Midbrain (tissue), 1 donor: Measurements from ENCODE around the gene IL1R2.
"Not testable (repeated sequence)": the region's sequence is repeated elsewhere in the genome, so short reads cannot be mapped to it uniquely, and the experiment has no call there.

ENCODE experiments used
- DNase-seq: peaks from one replicate; lab custom pipeline; 2025; lab: John Stamatoyannopoulos, UW

Gene IL1R2

DNA sequence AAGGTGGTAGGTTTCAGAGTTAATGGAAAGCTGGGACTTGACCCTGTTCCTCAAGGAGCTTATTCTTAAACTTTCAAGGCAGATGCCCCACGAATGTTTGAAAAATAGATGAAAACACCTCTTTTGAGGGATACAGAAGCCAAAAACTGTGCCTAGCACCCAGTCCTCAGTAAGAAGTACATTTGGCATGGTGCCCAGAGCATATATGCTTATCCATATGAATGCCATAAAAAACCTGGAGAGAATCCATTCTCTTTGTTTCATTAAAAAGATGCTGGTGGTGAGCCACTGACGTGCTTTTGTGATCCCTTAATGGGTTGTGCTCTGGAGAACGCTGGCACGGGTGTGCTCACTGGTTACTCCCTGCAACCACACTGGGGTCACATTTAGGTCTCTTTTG lies 69.0 kb downstream of the IL1R2 start:
- DNase-seq = no peak

DNA sequence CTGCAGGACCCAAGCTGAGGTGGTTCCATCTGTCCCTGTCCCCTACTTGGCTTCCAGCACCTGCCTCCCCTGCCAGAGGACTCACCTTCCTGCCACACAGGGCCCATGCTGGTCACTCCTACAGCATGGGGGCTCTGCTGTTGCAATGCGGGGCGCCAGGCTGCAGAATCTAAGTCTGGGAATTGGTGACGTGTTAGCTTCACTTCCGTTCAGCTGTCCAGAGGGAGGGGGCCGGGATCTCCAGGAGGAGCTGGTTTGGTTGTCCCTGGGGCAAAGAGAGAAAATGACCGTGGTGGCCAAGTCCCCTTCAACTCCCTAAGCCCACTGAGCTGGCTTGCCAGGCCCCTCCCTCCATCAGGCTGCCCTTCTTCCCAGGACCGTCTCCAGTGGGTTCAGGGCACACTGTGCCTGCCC lies 69.5 kb downstream of the IL1R2 start:
- DNase-seq = no peak

DNA sequence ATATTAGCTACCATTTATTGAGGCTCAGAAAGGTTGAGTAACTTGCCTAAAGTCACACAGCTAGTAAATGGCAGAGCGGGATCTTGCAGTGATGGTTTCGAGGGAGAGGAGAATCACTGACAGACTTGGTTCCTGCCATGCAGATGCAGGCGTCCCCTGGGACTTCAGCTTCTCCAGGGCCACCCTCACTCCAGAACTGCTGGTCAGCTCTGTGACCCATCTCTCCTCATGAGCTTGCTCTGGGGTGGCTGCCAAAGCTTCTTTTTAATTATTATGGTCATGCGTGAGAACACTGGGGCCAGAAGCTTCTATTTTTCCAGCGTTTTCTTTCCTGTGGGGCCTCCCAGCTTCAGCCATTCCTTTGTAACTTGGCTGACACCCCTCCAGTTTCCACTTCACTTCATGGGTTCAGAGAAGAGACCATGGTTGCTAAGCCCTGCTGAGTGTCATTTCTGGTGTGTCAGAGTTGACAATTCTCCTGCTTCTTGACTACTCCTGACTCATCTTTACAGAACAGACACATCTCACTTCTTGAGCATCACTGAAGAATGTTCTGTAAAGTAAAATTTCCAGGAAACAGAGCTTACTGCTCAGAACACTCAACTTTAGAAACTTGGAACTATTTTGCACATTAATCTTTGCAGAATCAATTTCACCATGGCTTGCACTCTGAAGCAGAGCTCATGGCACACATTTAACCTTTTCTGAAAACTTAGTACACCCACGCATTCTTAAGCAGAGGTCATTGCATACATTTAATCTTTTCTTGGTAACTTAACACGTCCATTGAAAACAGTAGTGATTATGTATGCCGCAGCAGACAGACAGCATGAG lies 70.4 kb downstream of the IL1R2 start:
- no peak for DNase-seq

DNA sequence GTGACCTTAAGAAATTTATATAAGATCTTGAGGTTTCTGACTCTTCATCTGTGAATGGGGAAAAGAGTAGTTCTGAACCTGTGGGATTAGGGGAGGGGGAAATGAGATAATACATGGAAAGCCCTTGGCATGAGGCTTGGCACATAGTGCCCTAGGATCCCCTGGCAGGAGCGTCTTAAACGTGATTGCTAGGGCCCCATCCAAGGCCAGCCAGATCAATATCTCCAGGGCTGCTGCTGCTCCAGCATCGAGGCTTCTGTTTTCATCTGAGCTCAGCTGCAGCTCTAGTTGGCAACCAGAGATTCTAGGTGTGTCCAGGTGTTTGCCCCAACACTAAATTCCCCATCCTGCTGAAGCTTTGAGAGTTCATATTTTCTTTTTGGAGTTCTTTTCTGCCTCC lies 71.0 kb downstream of the IL1R2 start:
- DNase-seq = no peak

DNA sequence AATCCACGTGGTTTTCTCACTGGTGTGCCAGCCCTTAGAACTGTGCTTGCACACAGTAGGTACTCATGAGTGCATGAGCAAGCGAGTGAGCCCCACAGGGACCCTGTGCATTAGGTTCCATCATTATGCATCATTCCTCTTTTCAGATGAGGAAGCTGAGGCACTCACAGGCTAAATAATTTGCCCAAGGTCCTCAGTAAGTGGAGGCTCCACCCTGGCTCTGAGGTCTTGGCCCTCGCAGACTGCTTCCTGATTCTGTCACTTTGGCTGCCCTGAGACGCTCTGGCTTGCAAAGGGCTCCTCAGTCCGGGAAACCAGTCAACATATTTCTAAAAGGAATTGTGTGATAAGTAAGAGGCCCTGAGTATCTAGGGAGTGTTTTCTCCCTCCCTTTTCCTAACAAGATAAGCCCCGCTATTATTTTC lies 71.7 kb downstream of the IL1R2 start:
- peak; percentile 4 for DNase-seq

DNA sequence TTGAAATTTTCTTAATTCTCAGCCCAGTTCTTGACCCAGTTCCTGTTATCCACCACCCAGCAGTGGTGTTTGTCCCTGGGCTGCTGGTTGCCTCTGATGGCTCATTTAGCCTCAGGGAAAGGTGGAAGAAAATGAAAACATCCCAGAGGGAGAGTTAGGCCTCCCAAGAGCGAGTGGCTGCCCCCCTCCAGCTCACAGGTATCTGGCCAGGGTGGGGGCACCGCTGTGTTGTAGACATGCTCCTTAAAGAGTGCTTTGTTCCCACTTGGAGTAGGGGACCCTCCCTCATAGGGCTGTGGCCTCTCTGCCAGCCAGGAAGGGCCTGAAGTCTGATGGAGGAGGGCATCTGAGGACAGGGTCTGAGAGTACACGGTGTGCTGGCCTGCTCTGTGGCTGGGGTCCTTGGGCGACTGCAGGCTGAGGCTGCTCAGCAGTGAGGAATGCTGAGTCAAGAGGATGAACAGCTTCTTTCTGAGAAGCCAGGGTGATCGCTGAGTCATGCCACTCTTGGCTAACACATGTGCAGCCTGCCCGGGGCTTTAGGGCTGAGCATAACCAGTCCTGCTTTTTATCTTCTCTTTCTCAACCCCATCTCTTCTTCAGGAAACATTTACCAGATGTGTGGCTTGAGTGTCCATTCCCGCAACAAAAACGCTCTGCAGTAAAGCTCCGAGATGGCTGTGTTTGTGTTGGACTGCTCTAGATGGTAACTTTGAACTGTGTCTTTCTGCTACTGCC lies 72.3 kb downstream of the IL1R2 start:
- DNase-seq = peak; percentile 47

DNA sequence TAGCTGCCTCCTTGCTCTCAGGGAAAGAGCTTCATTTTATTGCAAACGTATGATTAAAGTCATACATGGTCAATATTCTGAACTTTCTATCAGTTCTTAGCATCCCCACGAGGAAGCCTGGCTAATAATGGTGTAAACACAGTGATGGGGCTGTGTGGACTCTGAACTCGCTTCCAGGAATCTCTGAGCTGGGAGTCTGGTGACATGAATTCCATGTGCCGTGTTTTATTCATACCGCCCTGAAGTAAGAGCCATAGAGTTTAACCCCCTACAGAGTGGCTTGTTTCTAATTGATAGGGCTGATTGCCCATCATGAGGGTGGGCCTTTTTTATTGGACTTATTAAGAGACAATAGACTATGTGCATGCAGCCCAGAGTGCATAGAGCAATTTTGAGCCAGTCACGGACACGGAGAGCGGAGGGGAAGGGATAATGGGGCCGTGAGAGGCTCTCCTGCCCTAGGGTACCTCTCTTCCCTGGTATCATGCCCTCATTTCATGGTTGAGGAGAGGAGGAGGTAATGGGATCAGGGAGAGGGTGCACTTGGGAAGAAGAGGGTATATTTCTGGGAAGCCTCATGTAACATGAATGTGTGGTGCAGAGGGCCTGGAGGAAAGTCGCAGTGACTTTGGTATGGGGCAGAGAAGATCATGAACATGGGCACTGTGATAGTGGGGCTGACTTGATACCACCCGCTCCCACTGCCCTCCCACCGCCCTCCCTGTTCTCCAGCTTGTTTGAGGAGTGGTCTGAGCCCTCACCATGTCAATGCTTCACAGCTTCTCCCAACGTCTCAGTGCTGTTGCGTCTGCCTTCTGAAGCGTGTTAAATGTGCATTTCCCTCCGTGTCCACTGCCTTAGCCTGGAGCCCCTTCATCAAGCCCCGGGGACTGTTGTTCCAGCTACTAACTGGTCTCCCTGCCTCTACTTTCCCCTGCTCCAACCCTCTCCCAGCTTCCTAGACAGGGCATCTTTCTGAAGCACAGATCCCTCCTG lies 73.2 kb downstream of the IL1R2 start:
- no peak for DNase-seq

DNA sequence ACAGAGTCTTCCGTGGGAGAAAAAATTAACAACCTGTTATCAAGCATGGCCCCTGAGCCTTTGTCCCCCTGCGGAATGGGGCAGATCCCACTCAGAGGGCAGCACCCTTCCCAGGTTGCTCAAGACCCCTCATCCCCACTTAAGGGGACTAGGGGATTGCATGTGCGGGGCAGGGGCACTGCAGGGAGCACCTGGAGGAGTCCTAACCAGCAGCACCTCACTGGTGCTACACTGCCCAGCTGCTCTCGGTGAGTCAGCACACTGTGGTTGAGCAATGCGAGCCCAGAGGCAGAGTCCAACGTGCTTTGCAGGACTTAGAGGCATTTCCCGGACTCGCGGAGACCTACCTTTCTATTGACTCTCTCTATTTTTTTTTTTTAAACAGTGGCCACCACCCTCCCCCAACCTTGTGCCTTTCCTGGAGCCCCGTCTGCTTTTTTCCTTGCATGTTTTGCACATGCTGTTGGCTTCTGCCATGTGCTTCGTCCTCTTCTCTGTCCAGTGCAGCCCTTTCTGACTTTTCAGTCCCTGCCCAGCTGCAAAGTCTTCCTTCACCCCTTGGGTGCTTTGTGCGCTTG lies 74.0 kb downstream of the IL1R2 start:
- DNase-seq = no peak

DNA sequence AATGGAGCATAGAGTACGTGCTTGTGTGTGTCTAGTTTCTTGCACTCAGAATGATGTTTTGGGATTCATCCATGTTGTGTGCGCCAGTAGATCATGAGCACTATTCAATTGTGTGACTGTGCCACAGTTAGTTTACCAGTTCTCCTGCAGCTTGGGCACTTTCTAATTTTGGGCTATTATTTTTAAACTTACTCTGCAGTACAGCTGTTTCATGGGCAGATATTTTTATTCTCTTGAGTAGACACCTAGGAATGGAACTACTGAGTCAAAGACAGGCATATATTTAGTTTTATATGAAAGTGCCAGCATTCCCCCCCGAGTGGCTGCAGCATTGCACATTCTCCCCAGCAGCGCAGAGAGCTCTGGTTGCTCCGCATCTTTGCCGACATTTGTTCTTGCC lies 74.8 kb downstream of the IL1R2 start:
- no peak for DNase-seq

DNA sequence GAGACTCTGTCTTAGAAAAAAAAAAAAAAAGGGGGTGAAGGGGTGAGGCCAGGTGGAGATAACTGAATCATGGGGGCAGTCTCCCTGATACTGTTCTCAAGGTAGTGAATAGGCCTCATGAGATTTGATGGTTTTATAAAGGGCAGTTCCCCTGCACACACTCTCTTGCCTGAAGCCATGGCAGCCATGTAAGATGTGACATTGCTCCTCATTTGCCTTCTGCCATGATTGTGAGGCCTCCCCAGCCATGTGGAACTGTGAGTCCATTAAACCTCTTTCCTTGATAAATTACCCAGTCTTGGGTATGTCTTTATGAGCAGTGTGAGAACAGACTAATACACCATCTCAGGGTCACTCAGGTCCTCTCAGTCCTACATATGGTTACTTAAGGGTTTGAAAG lies 76.4 kb downstream of the IL1R2 start:
- not testable (repeated sequence) for DNase-seq

DNA sequence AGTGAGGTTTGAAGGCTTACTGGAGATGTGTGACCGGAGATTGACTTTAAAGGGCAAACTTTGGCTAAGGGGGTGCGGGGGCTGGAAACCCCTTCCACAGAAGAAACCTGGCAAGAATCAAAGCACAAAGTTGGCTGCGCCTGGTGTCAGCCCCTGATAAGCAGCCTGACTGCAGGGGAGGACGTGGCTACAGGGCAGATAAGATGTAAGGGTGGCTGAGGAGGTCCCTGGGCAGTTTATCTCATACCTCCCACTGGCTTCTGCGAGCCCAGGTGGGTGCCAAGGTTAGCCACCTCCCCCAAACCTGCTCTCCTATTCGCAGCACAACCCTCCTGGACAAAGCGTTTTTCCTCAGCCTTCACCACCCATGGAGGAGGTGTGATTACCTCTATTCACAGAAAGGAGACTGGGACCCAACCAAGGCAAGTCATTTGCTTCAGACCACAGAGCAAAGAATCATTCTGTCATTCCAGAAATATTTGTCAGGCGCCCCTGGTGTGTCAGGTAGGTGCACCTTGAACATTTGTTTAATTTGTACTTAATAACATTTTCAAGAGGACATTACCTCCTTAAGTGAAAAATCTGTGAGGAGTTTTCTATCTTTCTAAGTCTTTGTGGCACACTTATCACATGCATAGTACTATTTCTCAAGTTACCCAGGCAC lies 77.7 kb downstream of the IL1R2 start:
- no peak for DNase-seq

DNA sequence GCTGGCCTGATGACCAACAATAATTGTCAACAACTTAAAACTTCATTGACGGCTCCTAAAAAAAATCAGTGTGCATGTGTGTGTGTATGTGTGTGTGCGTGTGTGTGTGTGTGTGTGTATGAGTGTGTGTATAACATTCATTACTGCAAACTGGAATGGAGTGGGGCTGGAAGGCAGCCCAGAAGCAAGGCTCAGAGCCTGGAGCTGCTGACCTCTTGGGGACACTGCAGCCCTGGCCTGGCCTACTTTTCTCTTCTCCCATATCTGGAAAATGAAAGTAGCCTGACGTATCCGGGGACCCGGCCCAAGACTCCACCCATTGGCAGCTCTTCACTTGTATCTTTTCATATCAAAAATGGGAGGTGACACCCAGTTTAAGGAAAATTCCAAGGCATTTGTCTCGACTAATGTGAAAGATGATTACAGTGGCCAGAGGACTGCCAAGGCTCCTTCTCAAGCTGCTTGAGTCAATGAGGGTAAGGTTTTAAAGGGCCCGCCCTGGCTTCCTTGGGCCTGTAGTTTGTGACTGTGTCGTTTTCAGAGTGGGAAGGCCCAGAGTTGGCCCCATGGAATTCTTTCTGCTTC lies 78.4 kb downstream of the IL1R2 start:
- DNase-seq = peak; percentile 6

DNA sequence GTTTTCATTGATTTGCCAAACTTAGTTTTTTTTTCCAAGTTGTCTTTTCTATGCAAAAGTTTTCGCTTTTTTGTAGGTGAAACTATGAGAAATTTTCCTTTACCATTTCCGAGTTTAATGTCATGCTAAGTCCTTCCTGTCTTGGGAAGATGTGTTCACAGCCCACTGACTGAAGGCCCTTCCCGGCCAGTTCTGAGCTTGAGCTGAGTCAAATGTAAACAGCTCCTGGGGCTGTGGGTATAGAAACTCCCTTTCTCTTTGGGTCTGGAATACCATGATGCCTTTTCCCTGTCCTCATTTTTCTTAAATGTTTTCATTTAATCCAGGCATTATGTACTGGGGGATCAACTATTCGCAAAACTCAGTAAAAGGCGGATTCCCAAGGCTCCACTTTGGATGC lies 81.0 kb downstream of the IL1R2 start:
- DNase-seq = no peak

DNA sequence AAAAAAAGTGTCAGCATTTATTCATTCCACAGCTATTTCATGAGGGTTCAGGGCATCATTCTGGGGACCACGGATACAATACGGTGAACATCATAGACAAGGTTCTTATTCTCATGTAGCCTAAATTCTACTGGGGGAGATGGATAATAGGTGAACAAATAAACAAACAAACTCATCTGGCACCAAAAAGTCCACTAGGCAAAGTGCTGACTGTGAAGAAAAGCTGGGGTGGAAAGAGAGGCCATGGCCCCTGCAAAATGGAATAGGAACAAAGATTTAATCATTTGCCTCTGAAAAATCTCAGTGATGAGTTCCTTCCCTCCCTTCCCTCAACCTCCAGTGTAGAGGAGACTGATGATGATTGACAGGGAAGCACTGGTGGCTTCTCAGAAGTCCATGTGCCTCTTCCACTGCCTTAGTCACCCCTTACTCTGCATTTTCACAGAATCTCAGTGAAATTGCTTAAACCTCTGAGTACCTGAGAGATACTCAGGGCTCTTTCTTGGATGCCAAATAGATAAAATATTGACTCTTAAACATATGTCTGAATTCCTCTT lies 81.5 kb downstream of the IL1R2 start:
- no peak for DNase-seq

DNA sequence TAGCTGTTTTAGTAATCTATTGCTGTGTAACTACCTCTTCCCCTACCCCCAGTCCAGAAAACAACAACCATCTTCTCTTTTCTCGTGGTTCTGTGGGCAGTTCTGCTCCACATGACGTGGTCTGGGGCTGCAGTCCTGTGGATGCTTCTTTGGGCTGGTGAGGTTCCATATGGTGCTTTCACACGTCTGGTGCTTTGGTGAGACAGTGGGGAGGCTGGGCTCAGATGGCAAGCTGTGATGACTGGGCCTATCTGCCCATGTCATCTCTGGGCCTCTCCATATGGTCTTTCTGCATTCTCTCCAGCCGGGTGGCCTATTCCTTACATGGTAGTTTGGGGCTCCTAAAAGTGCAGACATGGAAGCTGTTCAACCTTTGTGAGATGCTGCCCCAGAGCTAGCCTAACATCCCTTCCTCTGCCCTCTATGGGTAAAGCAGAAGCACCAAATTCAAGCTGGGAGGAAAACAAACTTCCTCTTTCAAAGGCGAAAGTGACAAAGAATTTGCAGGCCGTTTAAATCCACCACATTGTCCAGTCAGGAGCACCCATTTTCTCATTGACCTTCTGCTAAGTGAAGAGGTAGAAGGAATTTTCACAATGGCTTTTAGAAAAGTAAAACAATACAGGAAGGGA lies 82.5 kb downstream of the IL1R2 start:
- no peak for DNase-seq

DNA sequence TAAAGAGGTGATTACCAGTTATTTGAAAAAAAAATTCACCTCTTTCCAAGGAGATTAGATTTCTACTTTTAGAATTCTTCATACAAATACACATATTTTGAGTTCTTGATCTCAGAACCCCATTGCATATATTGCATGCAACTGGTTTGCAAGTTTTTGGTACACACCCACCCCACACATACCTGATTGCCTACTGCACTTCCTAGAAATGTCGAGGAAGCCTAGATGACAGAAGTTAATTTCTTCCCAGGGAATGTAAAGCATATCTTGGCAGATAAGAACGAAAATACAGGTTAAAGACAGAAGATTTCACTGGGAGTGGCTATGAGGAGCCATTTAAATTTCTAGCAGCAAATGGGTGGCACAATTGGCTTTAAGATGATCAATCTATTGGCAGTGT lies 83.7 kb downstream of the IL1R2 start:
- DNase-seq = no peak

DNA sequence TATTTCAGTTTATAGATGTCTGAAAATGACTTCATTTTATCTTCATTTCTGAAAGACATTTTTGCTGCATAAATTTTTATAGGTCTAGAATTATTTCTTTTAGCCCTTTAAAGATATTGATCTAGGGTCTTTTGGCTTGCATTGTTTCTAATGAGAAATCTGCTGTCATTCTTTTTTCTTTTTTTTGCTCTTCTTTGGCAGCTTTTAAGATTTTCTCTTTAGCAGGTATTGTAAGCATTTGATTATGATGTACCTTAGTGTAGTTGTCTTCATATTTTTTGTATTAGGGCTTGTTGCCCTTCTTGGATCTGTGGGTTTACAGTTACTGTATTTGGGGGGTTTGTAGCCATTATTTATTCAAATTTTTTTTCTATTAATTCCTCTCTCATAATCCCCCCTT lies 84.8 kb downstream of the IL1R2 start:
- DNase-seq = no peak
